Measurements from ENCODE around the gene PLCH1. TPM values are rescaled to one million over a fixed set of nuclear protein-coding genes. Genes with fewer than 3 reads are reported as not detected.
A peak's percentile ranks its signal among the peaks of the same experiment; 100 is the strongest.

PLCH1 gene
- total and polyA plus RNA-seq, 2 experiments from 2014 or later: 2.6 to 5.8 TPM

DNA sequence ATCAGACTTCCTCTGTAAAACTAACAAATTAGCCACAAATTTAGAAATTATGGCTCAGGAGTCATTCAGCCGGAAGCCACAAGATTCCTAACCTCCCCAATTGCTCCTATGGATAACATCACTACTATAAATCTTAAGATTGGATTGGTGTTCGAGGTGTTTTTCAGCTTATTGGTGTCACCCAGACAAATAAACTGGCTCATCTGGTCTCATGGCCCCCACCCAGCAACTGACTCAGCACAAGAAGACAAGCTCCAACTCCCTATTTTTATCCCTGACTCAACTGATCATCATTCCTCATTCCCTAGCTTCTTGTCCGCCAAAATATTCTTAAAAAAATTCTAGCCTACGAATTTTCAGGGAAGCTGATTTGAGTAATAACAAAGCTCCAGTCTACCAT is 316.3 kb downstream of the PLCH1 start:
- no peak overlapping the region for H3K4me2 ChIP-seq
- DNase-seq (ENCODE audit: low spot score): no peak

GRCh38 chr3:155426524-155427230 is 318.2 kb downstream of the PLCH1 start:
- Histone ChIP-seq H3K9me2 (replicated peaks; ENCODE audit: insufficient read depth) (no peaks in the 10 kb centered on the region), H2AFZ (no peak overlapping the region), H4K20me1 (ENCODE audit: insufficient read depth, poor library complexity, severe bottlenecking) (no peaks in the 10 kb centered on the region), H3K79me2 (no peaks in the 10 kb centered on the region), H3K4me3 (no peak overlapping the region), H3K36me3 (replicated peaks; ENCODE audit: insufficient read depth, low read depth) (no peaks in the 10 kb centered on the region), H3K9me3 (ENCODE audit: low read depth) (peaks cover 3% of the 10 kb centered on the region), H3K27ac (no peak overlapping the region), H3K4me1 (ENCODE audit: insufficient read depth) (peaks cover 4% of the 10 kb centered on the region), H3K4me2 (no peak overlapping the region), H3K27me3 (no peaks in the 10 kb centered on the region)
- DNase-seq (ENCODE audit: low spot score): peak; percentile 16
- no peak for TF ChIP-seq EZH2 (IDR thresholded peaks at IDR 0.05; ENCODE audit: borderline replicate concordance)
- TF ChIP-seq, protein P1, sequence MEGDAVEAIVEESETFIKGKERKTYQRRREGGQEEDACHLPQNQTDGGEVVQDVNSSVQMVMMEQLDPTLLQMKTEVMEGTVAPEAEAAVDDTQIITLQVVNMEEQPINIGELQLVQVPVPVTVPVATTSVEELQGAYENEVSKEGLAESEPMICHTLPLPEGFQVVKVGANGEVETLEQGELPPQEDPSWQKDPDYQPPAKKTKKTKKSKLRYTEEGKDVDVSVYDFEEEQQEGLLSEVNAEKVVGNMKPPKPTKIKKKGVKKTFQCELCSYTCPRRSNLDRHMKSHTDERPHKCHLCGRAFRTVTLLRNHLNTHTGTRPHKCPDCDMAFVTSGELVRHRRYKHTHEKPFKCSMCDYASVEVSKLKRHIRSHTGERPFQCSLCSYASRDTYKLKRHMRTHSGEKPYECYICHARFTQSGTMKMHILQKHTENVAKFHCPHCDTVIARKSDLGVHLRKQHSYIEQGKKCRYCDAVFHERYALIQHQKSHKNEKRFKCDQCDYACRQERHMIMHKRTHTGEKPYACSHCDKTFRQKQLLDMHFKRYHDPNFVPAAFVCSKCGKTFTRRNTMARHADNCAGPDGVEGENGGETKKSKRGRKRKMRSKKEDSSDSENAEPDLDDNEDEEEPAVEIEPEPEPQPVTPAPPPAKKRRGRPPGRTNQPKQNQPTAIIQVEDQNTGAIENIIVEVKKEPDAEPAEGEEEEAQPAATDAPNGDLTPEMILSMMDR (IDR thresholded peaks at IDR 0.05; ENCODE audit: poor library complexity): no peak
- no peak for TF ChIP-seq EZH2phosphoT487 (IDR thresholded peaks at IDR 0.05; ENCODE audit: low read depth, severe bottlenecking, unreplicated experiment)
- 72% methylated on average over 3 of the region's 3 CpGs for WGBS (ENCODE audit: low lambda C conversion rate, missing lambda C conversion rate)

More for the DNA sequence above, 316.3 kb downstream of the PLCH1 start:
- H3K9me2 ChIP-seq (replicated peaks; ENCODE audit: insufficient read depth): no peaks in the 10 kb centered on the region
- H4K20me1 ChIP-seq (ENCODE audit: insufficient read depth, poor library complexity, severe bottlenecking): no peaks in the 10 kb centered on the region
- TF ChIP-seq, protein P1 (IDR thresholded peaks at IDR 0.05; ENCODE audit: poor library complexity): no peak
- TF ChIP-seq EZH2 (IDR thresholded peaks at IDR 0.05; ENCODE audit: borderline replicate concordance): no peak
- TF ChIP-seq EZH2phosphoT487 (IDR thresholded peaks at IDR 0.05; ENCODE audit: low read depth, severe bottlenecking, unreplicated experiment): no peak
- peaks cover 3% of the 10 kb centered on the region for H3K9me3 ChIP-seq (ENCODE audit: low read depth)
- H3K4me3 ChIP-seq: no peak overlapping the region
- H3K27me3 ChIP-seq: no peaks in the 10 kb centered on the region
- H3K27ac ChIP-seq: no peak overlapping the region
- no peaks in the 10 kb centered on the region for H3K79me2 ChIP-seq
- H2AFZ ChIP-seq: no peak overlapping the region
- H3K36me3 ChIP-seq (replicated peaks; ENCODE audit: insufficient read depth, low read depth): no peaks in the 10 kb centered on the region
- 93% methylated on average over 4 of the region's 4 CpGs for WGBS (ENCODE audit: low lambda C conversion rate, missing lambda C conversion rate)
- peaks cover 4% of the 10 kb centered on the region for H3K4me1 ChIP-seq (ENCODE audit: insufficient read depth)

DNA sequence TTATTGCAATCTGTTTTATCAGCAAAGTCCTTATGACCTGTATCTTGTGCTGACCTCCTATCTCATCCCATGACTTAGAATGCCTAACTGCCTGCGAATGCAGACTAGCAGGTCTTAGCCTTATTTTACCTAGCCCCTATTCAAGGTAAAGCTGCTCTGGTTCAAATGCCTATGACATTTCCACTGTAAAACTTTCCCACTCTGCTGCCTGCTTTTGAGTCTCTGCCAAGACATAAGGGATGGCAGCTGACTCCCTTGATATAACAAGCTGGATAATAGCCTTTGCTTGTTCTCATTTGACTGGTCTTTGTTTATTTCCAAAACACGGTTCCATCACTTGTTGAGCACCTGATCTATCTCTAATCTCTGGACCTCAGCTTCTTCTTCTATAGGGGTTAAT is 319.5 kb downstream of the PLCH1 start:
- Histone ChIP-seq H3K4me3 (no peak overlapping the region), H3K36me3 (replicated peaks; ENCODE audit: insufficient read depth, low read depth) (no peaks in the 10 kb centered on the region), H3K79me2 (no peaks in the 10 kb centered on the region), H3K4me2 (no peak overlapping the region), H4K20me1 (ENCODE audit: insufficient read depth, poor library complexity, severe bottlenecking) (no peaks in the 10 kb centered on the region), H3K9me2 (replicated peaks; ENCODE audit: insufficient read depth) (no peaks in the 10 kb centered on the region), H3K4me1 (ENCODE audit: insufficient read depth) (peaks cover 4% of the 10 kb centered on the region), H2AFZ (no peak overlapping the region), H3K27ac (no peak overlapping the region), H3K9me3 (ENCODE audit: low read depth) (peaks cover 3% of the 10 kb centered on the region), H3K27me3 (no peaks in the 10 kb centered on the region)
- no peak for TF ChIP-seq EZH2 (IDR thresholded peaks at IDR 0.05; ENCODE audit: borderline replicate concordance)
- no peak for TF ChIP-seq EZH2phosphoT487 (IDR thresholded peaks at IDR 0.05; ENCODE audit: low read depth, severe bottlenecking, unreplicated experiment)
- TF ChIP-seq, protein P1 (IDR thresholded peaks at IDR 0.05; ENCODE audit: poor library complexity): no peak
- WGBS (ENCODE audit: low lambda C conversion rate, missing lambda C conversion rate): 69% methylated on average over 2 of the region's 2 CpGs
- DNase-seq (ENCODE audit: low spot score): no peak

Measured in hepatocyte (in vitro differentiated cells).